Endothelial cell of umbilical vein (primary cell): ENCODE measurements around the gene STEAP4. TPM values are rescaled to one million over a fixed set of nuclear protein-coding genes. Genes with fewer than 3 reads are reported as not detected.

ENCODE experiments used
- BruUV-seq: library from RNA; stranded (reverse); fragments of 400-500 nt; replicated peaks from 2 replicates; lab custom pipeline; 2021; lab: Mats Ljungman, UMichigan
- CTCF ChIA-PET: fragments of 300-600, 350-600 bp; sonication (Branson Sonifier 250); formaldehyde crosslinking; loops from one replicate; lab custom pipeline; 2021; ENCODE audit warnings: antibody characterized with exemption, inconsistent platforms; lab: Charles Lee
- POLR2A ChIA-PET: fragments of 300-600, 350-600 bp; sonication (Branson Sonifier 250); formaldehyde crosslinking; loops from one replicate; lab custom pipeline; 2021; ENCODE audit warnings: antibody characterized with exemption, inconsistent platforms; lab: Charles Lee
- DNase-seq: peaks from one replicate; pipeline ENCODE4 v3.0.0-alpha.2; 2011; ENCODE audit warnings: low read depth, low spot score
- FAIRE-seq: peaks from 2 replicates; lab custom pipeline; 2011; peaks lifted over from hg19 to GRCh38; lab: Jason Lieb, UNC
- H2AFZ ChIP-seq: 2 replicates; pipeline ENCODE4 v1.6.0; 2012; ENCODE audit warnings: low read depth, low read length, control low read depth, inconsistent platforms
- H3K27ac ChIP-seq: 2 replicates; pipeline ENCODE4 v1.5.1; 2011; ENCODE audit warnings: low read depth, mild to moderate bottlenecking, control low read depth, low read length, moderate library complexity; ENCODE audit not compliant: insufficient read depth
- H3K27me3 ChIP-seq, 2 experiments: 2 replicates each; pipeline versions ENCODE4 v1.6.0 to v1.6.1; 2011; ENCODE audit warnings: low read length in 2 of 2, mixed read lengths in 1 of 2; ENCODE audit not compliant: control insufficient read depth in 2 of 2, insufficient read depth in 2 of 2
- H3K36me3 ChIP-seq, 2 experiments: 2 replicates in 1 of 2; 3 replicates in 1 of 2; pipeline ENCODE4 v1.5.1; 2011; ENCODE audit warnings: low read length in 2 of 2, mild to moderate bottlenecking in 1 of 2, moderate library complexity in 1 of 2; ENCODE audit not compliant: control insufficient read depth in 2 of 2, insufficient read depth in 2 of 2; ENCODE audit errors: extremely low read depth in 1 of 2
- H3K4me1 ChIP-seq: 3 replicates; pipeline ENCODE4 v1.5.1; 2011; ENCODE audit warnings: mild to moderate bottlenecking, low read length; ENCODE audit not compliant: control insufficient read depth, insufficient read depth; ENCODE audit errors: extremely low read depth
- H3K4me2 ChIP-seq: 2 replicates; pipeline ENCODE4 v1.6.1; 2011; ENCODE audit warnings: low read length, control low read depth, mixed read lengths; ENCODE audit not compliant: insufficient read depth
- H3K4me3 ChIP-seq, 3 experiments: fragments of 200-600 bp in 1 of 3; sonication (generic), shearing (Covaris generic) in 1 of 3; replicated peaks in 1 of 3; 2 replicates each; pipeline ENCODE4 v1.5.1; 2011 to 2016; ENCODE audit warnings: control low read depth in 3 of 3, low read length in 3 of 3, mild to moderate bottlenecking in 2 of 3, inconsistent platforms in 1 of 3, low read depth in 1 of 3, moderate library complexity in 1 of 3; ENCODE audit not compliant: insufficient read depth in 1 of 3
- H3K79me2 ChIP-seq: 2 replicates; pipeline ENCODE4 v1.6.0; 2012; ENCODE audit warnings: low read length, inconsistent platforms; ENCODE audit not compliant: control insufficient read depth, insufficient read depth
- H3K9ac ChIP-seq: replicated peaks from 2 replicates; pipeline ENCODE3; 2011; ENCODE audit warnings: low read length, control low read depth; ENCODE audit not compliant: insufficient read depth; ENCODE audit errors: extremely low read depth
- H3K9me1 ChIP-seq: replicated peaks from 3 replicates; pipeline ENCODE4 v1.6.0; 2011; ENCODE audit warnings: mild to moderate bottlenecking, low read length; ENCODE audit not compliant: control insufficient read depth, insufficient read depth; ENCODE audit errors: extremely low read depth
- H3K9me3 ChIP-seq: replicated peaks from 2 replicates; pipeline ENCODE4 v1.5.1; 2012; ENCODE audit warnings: low read length, inconsistent platforms; ENCODE audit not compliant: control insufficient read depth, insufficient read depth
- H4K20me1 ChIP-seq: replicated peaks from 2 replicates; pipeline ENCODE3; 2011; ENCODE audit warnings: mild to moderate bottlenecking, low read length; ENCODE audit not compliant: control insufficient read depth, insufficient read depth; ENCODE audit errors: extremely low read depth
- CTCF ChIP-seq, 2 donors: IDR thresholded peaks; 1 replicate in 1 of 2; 2 replicates in 1 of 2; pipeline ENCODE4 v1.5.1; 2011; ENCODE audit warnings: low read length in 2 of 2, mild to moderate bottlenecking in 2 of 2, moderate library complexity in 2 of 2, control low read depth in 1 of 2, inconsistent platforms in 1 of 2, low read depth in 1 of 2; ENCODE audit not compliant: insufficient read depth in 1 of 2; ENCODE audit errors: extremely low read depth in 1 of 2
- EZH2 ChIP-seq: IDR thresholded peaks from 2 replicates; pipeline ENCODE4 v1.6.1; 2012; ENCODE audit warnings: borderline replicate concordance, low read depth, mild to moderate bottlenecking, moderate library complexity, low read length, inconsistent platforms; ENCODE audit not compliant: severe bottlenecking
- FOS ChIP-seq: IDR thresholded peaks from 2 replicates; pipeline ENCODE4 v1.6.1; 2011; ENCODE audit warnings: mild to moderate bottlenecking, low read length, moderate library complexity, borderline replicate concordance; ENCODE audit not compliant: insufficient read depth
- GATA2 ChIP-seq: IDR thresholded peaks from 2 replicates; pipeline ENCODE4 v1.7.0; 2011; ENCODE audit warnings: low read depth, mild to moderate bottlenecking, moderate library complexity, mixed read lengths, low read length; ENCODE audit not compliant: insufficient read length, insufficient read depth
- JUN ChIP-seq: IDR thresholded peaks from 2 replicates; pipeline ENCODE4 v1.6.1; 2011; ENCODE audit warnings: borderline replicate concordance, low read depth; ENCODE audit not compliant: insufficient read length, insufficient read depth
- MAX ChIP-seq: IDR thresholded peaks from 2 replicates; pipeline ENCODE4 v1.6.1; 2011; ENCODE audit not compliant: insufficient read depth, insufficient read length
- MYC ChIP-seq: IDR thresholded peaks from one replicate; pipeline ENCODE4 v1.6.1; 2011; ENCODE audit warnings: mild to moderate bottlenecking, low read depth, low read length
- POLR2A ChIP-seq: IDR thresholded peaks from 2 replicates; pipeline ENCODE4 v1.6.1; 2012; ENCODE audit warnings: low read depth, mild to moderate bottlenecking, control low read depth, low read length
- POLR2AphosphoS5 ChIP-seq: IDR thresholded peaks from 2 replicates; pipeline ENCODE4 v1.6.1; 2012; ENCODE audit warnings: low read depth, mild to moderate bottlenecking, control low read depth, low read length, moderate library complexity; ENCODE audit not compliant: insufficient read depth
- dilution Hi-C: fragments of 300-500 bp; cut with MboI; formaldehyde crosslinking; loops from one replicate; pipeline ENCODE4 v1.15.0; 2019; ENCODE audit warnings: low sequenced_read_pairs; ENCODE audit not compliant: extremely low pct_ligation_motif_present
- intact Hi-C: fragments of 100-400 bp; cut with micrococcal nuclease; formaldehyde crosslinking; loops from one replicate; pipeline ENCODE4 v1.10.0; 2022
- polyA plus RNA-seq, 4 experiments: library from polyadenylated mRNA; depleted of rRNA in 3 of 4; stranded (reverse) in 3 of 4; unstranded in 1 of 4; fragments of >200 nt; gene quantifications; 2 replicates each; pipeline versions ENCODE4 v1.2.1 to v1.2.3, GENCODE V29; 2011 to 2012; ENCODE audit warnings: missing spikeins in 1 of 4
- total RNA-seq: library from RNA; stranded (reverse); gene quantifications from 2 replicates; pipeline ENCODE4 v1.2.3, GENCODE V29; 2021

STEAP4 gene
- total and polyA plus RNA-seq, 2 donors (not counting 3 experiments of a cell fraction or from before 2014, with no cell fraction given), result not detected

GRCh38 chr7:88281749-88282148 lies 24.9 kb downstream of the STEAP4 start:
- Histone ChIP-seq H3K9me1 (no peaks in the 10 kb centered on the region), H3K27me3 (no peaks in the 10 kb centered on the region), H3K4me3 (no peak overlapping the region), H3K36me3 (no peaks in the 10 kb centered on the region), H3K79me2 (no peaks in the 10 kb centered on the region), H3K27ac (no peak overlapping the region), H2AFZ (no peak overlapping the region), H3K4me2 (no peak overlapping the region), H3K9me3 (no peaks in the 10 kb centered on the region), H4K20me1 (no peaks in the 10 kb centered on the region), H3K4me1 (no peaks in the 10 kb centered on the region), H3K9ac (no peak overlapping the region)
- intact Hi-C loops, result no loop called here
- BruUV-seq, result no TSS peak
- DNase-seq, result no peak
- dilution Hi-C loops, result no loop called here
- ChIA-PET POLR2A (no interaction called here), CTCF (no interaction called here)
- FAIRE-seq, result no peak
- TF ChIP-seq POLR2A, result no peak
- TF ChIP-seq MAX, result no peak
- TF ChIP-seq FOS, result no peak
- TF ChIP-seq GATA2, result no peak
- TF ChIP-seq MYC, result no peak

DNA sequence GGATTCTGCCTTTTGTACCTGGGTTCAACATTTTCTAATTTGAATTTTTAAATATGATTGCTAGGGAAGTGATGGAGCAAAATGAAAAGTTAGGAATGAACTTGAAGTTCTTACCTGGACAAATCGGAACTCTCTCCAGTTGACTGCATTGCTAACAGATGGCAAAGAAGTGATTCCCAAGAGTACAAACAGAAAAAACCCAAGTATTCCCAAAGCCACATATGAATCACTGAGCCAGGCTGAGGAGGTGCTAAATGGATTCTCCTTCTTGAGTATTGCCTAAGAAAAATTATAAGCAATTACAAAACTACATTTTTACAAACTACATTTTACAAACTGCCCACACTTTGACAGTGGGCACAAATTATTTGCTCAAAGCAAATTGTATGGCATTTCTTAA lies 25.9 kb downstream of the STEAP4 start:
- Histone ChIP-seq H3K27me3 (peaks cover 0 to 2% of the 10 kb centered on the region in 2 experiments), H4K20me1 (no peaks in the 10 kb centered on the region), H2AFZ (no peak overlapping the region), H3K9me1 (no peaks in the 10 kb centered on the region), H3K4me1 (no peaks in the 10 kb centered on the region), H3K27ac (no peak overlapping the region), H3K4me2 (no peak overlapping the region), H3K36me3 (no peaks in the 10 kb centered on the region), H3K4me3 (no peak overlapping the region), H3K9me3 (no peaks in the 10 kb centered on the region), H3K79me2 (no peaks in the 10 kb centered on the region), H3K9ac (no peak overlapping the region)
- DNase-seq (no peak), FAIRE-seq (no peak)
- POLR2A ChIA-PET, result no interaction called here
- no TSS peak for BruUV-seq
- dilution Hi-C loops (no loop called here), intact Hi-C loops (no loop called here)
- TF ChIP-seq MAX (no peak), POLR2AphosphoS5 (no peak), MYC (no peak), POLR2A (no peak), JUN (no peak), CTCF (IDR thresholded peaks at IDR 0.05; ENCODE audit: extremely low read depth in 1 of 2, insufficient read depth in 1 of 2, low read depth in 1 of 2, low read length in 2 of 2) (no peak), FOS (no peak), GATA2 (no peak), EZH2 (no peak)
- CTCF ChIA-PET, result no interaction called here
